HL-60/S4 treated with retinoic acid at 250 ng/mL for 4 days and 3 days (cell line): ENCODE results near the gene SLC8B1.
"Not testable (repeated sequence)": the region's sequence is repeated elsewhere in the genome, so short reads cannot be mapped to it uniquely, and the experiment has no call there.

ENCODE experiments used
- in situ Hi-C: fragments of 300-500 bp; cut with MboI; formaldehyde crosslinking; loops from 2 replicates; pipeline ENCODE4 v1.7.0; 2022; ENCODE audit warnings: low sequenced_read_pairs

The SLC8B1 gene

DNA sequence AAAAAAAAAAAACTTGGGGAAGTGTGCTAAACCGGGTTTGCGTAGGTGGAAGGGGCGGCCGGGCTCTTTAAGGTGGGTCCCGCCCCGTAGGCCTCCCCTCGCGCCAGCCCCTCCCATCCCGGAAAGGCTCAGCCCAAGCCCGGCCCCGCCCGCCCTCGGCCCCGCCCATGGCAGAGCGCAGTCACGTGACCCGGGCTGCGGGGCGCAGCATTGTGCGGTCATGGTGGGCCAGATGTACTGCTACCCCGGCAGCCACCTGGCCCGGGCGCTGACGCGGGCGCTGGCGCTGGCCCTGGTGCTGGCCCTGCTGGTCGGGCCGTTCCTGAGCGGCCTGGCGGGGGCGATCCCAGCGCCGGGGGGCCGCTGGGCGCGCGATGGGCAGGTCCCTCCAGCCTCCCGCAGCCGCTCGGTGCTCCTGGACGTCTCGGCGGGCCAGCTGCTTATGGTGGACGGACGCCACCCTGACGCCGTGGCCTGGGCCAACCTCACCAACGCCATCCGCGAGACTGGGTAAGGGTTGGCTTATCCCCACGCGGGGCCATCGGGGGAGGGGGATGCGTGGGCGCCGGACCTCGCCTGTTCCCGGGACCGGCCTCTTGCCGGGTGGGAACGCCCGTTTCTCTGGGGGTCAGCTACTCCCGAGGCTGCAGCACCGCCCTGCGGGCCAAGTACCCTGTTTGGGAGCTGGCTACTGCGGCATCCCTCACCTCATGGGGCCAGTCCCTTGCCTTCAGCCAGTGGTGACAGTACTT is 23.6 kb upstream of the SLC8B1 start, which contains the start of gene PLBD2:
Gene PLBD2, plus strand, starts transcription at position 207 of the 752 bp plus-strand sequence. Its CDS starts 14 bp downstream, at position 221.
- in situ Hi-C loops, result no loop called here

GRCh38 chr12:113354192-113354591 is 19.3 kb upstream of the SLC8B1 start:
- in situ Hi-C loops, result not testable (repeated sequence)

GRCh38 chr12:113351089-113351488 is 16.2 kb upstream of the SLC8B1 start:
- in situ Hi-C loops, result no loop called here

GRCh38 chr12:113348849-113349536 is 14.1 kb upstream of the SLC8B1 start:
- in situ Hi-C loops, result no loop called here

- in situ Hi-C loops, result no loop called here
These were observed 13.0 kb upstream of the SLC8B1 start for GRCh38 chr12:113347892-113348291.

DNA sequence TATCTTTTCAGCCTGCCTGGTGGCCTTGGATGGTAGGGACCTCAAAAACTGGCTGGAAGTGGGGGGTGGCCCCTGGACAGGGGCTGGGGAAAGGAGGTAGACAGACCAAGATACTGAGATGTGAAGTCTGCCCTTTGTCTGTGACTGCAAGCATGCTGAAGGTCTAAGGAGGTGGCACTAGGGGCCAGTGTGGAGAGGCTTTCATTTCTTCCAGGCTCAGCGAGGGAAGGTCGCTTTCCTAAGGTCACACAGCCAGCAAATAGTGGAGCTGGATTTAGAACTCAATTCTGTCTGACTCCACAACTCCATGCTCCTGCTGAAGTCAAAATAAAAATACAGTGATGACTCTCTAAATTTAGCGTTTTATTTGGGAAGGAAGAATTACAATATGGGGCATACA is 12.2 kb upstream of the SLC8B1 start:
- in situ Hi-C loops, result no loop called here

GRCh38 chr12:113346353-113346752 is 11.4 kb upstream of the SLC8B1 start:
- in situ Hi-C loops, result no loop called here

DNA sequence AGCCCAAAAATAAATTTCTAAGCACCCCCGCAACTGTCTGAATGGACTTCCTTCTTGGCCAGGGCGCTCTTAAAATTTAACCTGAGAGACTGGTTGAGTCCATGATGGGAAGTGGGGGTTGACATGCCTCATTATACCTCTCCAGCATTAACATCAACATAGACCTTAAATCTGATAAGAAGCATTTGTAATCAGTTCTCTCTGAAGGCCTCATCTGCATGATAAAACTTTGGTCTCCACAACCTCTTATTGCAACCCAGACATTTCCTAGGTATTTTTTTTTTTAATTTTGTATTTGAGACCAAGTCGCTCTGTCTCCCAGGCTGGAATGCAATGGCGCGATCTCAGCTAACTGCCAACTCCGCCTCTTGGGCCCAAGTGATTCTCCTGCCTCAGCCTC is 10.4 kb upstream of the SLC8B1 start:
- in situ Hi-C loops, result no loop called here

- in situ Hi-C loops, result no loop called here
These were observed 6.6 kb upstream of the SLC8B1 start for GRCh38 chr12:113341535-113341934.

DNA sequence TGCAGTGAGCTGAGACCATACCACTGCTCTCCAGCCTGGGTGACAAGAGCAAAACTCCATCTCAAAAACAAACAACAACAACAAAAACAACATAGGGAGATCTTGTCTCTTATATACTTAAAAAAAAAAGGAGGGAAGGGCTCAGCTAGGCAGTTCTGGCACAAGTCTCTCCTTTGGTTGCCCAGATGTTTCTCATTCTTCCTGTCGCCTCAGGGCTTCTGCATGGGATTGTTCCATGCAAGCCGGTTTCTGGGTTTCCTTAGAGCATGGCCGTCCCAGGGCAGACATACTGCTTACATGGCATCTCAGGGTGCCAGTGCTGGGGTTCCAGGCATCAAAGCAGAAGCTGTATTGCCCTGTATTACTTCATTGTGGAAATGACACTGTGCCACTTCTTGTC is 5.2 kb upstream of the SLC8B1 start:
- in situ Hi-C loops, result no loop called here

GRCh38 chr12:113339540-113339939 is 4.6 kb upstream of the SLC8B1 start:
- in situ Hi-C loops, result no loop called here

- in situ Hi-C loops, result no loop called here
These were observed 778 bp downstream of the SLC8B1 start for GRCh38 chr12:113333877-113334785.

DNA sequence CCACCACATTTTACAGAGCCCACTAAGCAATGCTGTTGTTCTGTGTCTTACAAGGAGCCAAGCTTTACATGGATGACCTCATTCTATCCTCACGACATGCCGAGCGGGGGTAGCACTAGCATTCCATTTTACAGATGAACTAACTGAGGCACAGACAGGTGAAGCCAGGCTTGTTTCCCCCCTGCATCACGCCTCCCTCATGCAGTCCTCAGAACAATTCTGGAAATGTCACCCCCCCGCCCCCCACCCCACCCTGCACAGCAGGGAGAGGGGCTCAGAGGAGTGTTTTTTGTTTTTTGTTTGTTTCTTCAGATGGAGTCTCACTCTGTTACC is 1.5 kb downstream of the SLC8B1 start:
- in situ Hi-C loops, result no loop called here

DNA sequence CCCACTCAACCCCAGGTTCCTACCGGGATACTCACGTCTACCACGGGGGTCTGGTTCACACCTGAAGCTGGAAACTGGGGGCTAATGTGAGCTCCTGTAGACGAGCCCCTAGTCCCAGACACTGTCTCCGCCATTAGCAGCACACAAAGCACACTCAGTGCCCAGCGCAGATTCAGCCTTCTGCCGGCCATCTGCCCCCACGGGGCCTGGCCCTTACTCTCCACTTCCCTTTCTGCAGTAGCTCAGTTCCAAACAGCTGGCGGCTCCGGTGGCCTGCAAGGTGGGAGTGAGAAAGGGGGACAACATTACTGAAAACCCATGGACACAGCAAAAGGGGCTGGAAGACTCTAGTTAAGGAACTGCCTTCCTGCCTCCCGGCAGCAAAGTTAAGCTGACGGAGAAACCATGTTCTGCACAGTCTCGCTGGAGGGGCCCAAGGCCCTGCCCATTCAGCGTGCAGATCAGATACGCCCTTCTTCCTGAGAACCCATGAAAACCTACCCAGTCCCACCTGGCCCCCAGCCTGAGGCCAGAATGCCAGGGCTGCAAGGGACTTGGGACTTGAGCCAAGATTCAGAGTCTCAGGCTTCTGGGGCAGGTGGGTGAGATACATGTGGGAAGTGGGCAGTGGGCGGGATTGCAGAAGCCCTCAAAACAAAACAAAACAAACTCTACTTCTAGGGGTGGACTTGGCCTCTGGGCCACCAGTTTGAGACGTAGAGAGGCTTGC is 2.1 kb downstream of the SLC8B1 start:
- in situ Hi-C loops, result no loop called here

DNA sequence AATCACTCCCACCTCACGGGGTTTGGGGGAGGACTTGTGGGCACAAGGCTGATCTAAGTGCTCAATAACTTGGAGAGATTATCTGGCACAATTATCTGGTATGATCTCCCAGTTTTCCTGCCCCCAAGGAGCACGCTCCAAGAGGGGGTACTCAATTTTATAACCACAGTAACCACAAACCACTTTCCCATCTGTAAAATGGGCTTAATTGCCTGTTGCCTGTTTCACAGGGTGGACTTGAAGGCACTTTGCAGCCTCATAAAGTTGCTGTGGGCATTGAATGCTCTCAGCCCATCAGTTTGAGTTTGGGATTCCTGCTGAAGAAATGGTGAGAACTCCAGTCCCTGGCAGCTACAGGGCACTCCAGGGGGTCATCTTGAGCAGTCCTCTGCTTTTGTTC is 4.4 kb downstream of the SLC8B1 start:
- in situ Hi-C loops, result no loop called here

DNA sequence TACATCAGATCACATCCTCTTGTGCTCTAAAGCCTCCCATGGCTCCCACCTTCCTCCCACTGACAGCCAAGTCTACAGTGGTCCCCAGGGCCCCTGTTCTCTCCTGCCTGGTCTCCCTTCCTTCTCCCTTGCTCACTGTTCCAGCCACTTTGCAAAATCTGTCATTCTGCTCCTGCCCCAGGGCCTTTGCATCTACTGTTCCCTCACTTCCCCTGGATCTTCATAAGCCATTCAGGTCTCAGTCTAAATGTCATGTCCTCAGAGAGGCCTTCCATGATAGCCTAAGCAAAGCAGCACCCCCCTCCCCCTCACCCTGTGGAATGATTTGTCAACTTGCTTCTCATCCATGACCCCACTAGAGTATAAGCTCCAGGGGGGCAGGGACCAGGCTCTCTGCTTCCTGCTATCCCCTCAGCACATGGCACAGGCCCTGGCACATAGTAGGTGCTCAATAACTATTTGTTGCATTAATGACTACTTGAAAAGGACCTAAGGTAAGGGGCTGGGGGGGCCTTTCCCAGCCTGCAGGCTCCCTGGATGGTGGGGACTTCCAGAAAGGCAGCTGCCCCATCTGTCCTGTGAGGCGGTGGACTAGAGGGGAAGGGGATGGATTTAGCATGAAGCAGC is 5.0 kb downstream of the SLC8B1 start:
- in situ Hi-C loops, result no loop called here

- in situ Hi-C loops, result no loop called here
These were observed 5.7 kb downstream of the SLC8B1 start for GRCh38 chr12:113329022-113329790.

- in situ Hi-C loops, result no loop called here
These were observed 6.5 kb downstream of the SLC8B1 start for GRCh38 chr12:113328368-113328889.

DNA sequence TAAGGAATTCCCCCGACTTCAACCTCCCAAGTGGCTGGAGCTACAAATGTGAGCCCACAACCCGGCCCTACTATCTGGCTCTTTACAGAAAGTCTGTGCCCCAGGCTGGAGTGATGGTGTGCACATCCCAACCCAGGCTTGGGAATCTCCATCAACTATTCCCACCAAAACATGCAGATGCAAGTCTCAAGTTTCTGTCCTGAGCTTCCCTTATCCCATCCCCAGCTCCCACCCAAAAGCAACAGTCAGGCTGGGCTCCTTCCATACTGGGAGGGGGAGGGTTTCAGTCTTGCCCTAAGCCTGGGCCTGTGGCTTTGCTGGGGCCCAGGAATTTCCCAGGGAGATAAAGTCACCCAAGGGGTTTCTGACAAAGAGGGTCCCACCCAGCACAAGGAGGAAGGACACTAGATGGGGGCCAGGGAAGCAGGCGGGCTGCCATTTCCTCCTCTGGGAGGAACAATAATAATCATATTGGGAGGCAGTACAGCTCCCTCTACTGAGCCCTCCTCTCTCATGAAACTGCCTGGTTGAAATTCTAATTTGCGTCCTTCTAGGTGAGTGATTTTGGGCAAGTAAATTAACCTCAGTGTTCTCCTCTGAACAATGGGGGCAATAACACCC is 8.0 kb downstream of the SLC8B1 start:
- in situ Hi-C loops, result no loop called here
